ENCODE results near the gene TNFRSF8. TPM values are rescaled to one million over a fixed set of nuclear protein-coding genes. Genes with fewer than 3 reads are reported as not detected.

The TNFRSF8 gene
- total and polyA plus RNA-seq, 2 of the 4 experiments (the other 2 are of a cell fraction) = under 0.01 to 0.31 TPM

- in situ Hi-C loops (cut with MboI; ENCODE audit: low sequenced_read_pairs) = no loop called here
- DNase-seq (no peak), ATAC-seq (ENCODE audit: low read depth) (no peak)
Measured at GRCh38 chr1:12069623-12070244, 6.6 kb downstream of the TNFRSF8 start.

More at GRCh38 chr1:12069623-12070244, 6.6 kb downstream of the TNFRSF8 start:
- Histone ChIP-seq H3K27ac (ENCODE audit: insufficient read depth, low read length) (no peak overlapping the region), H3K56ac (ENCODE audit: extremely low read depth, insufficient read depth, low read length) (no peak overlapping the region), H3K18ac (ENCODE audit: low read depth, low read length) (no peak overlapping the region), H3K9me1 (ENCODE audit: insufficient read depth, low read length) (no peaks in the 10 kb centered on the region), H3K79me1 (ENCODE audit: low read depth in 1 of 2, low read length in 2 of 2) (no peaks in the 10 kb centered on the region), H3K4ac (ENCODE audit: low read depth, low read length) (no peak overlapping the region), H4K5ac (ENCODE audit: low read depth, low read length) (no peak overlapping the region), H4K20me1 (ENCODE audit: insufficient read depth, low read length) (no peaks in the 10 kb centered on the region), H3K9ac (ENCODE audit: low read depth, low read length) (no peak overlapping the region), H4K8ac (ENCODE audit: low read depth in 2 of 2, low read length in 2 of 2) (no peak overlapping the region), H2BK5ac (ENCODE audit: low read depth, low read length, poor library complexity, severe bottlenecking) (no peak overlapping the region), H4K91ac (ENCODE audit: insufficient read depth, low read depth, low read length) (no peak overlapping the region), H3K36me3 (ENCODE audit: control insufficient read depth, insufficient read depth, low read length) (no peaks in the 10 kb centered on the region), H3K4me3 (ENCODE audit: insufficient read depth, low read depth, low read length) (no peak overlapping the region), H3K4me1 (ENCODE audit: control insufficient read depth, insufficient read depth, low read length) (peaks cover 8% of the 10 kb centered on the region), H2BK15ac (ENCODE audit: low read depth, low read length) (no peak overlapping the region), H2AK9ac (replicated peaks; ENCODE audit: low read depth, low read length, poor library complexity) (peak overlapping the region; percentile 1), H2BK120ac (ENCODE audit: low read depth, low read length) (no peak overlapping the region), H2AFZ (replicated peaks; ENCODE audit: low read length, poor library complexity) (peak overlapping the region; percentile 15), H3K23ac (ENCODE audit: low read depth, low read length) (no peak overlapping the region), H3K4me2 (ENCODE audit: low read depth, low read length) (no peak overlapping the region), H3K9me3 (ENCODE audit: control insufficient read depth, insufficient read depth, low read length) (no peaks in the 10 kb centered on the region), H2AK5ac (ENCODE audit: low read depth, low read length) (no peak overlapping the region; the same call in 1 of the 2 replicates), H3K14ac (replicated peaks; ENCODE audit: low read depth, low read length) (no peak overlapping the region), H2BK20ac (ENCODE audit: low read depth, low read length) (no peak overlapping the region), H3K27me3 (ENCODE audit: control insufficient read depth, insufficient read depth, low read length) (peaks cover 10% of the 10 kb centered on the region)
- no TSS peak for BruUV-seq (replicated peaks)
- intact Hi-C loops (cut with micrococcal nuclease) (no loop called here), dilution Hi-C loops (cut with HindIII; ENCODE audit: low sequenced_read_pairs, unreplicated experiment) (no loop called here)
- TF ChIP-seq RAD21 (IDR thresholded peaks at IDR 0.05; ENCODE audit: low read length) (no peak), RFX5 (IDR thresholded peaks at IDR 0.05; ENCODE audit: low read depth, low read length) (no peak), CEBPB (IDR thresholded peaks at IDR 0.05; ENCODE audit: low read depth, low read length) (no peak), POLR2A (IDR thresholded peaks at IDR 0.05; ENCODE audit: low read depth, low read length) (no peak), BHLHE40 (IDR thresholded peaks at IDR 0.05; ENCODE audit: low read depth, low read length) (no peak)
- WGBS, 2 experiments (ENCODE audit: extremely low coverage in 2 of 2, insufficient read length in 1 of 2) = 77% methylated on average over 9 of the region's 10 CpGs; no CpG with 5 or more reads in 1 of the 2 experiments
- CTCF ChIA-PET = no interaction called here
- POLR2A ChIA-PET (ENCODE audit: unreplicated experiment) = no interaction called here

Data from IMR-90 (cell line).